Osteoblast (primary cell): Measurements from ENCODE around the gene EIF3B. TPM values are rescaled to one million over a fixed set of nuclear protein-coding genes. Genes with fewer than 3 reads are reported as not detected.
"Not testable (repeated sequence)": the region's sequence is repeated elsewhere in the genome, so short reads cannot be mapped to it uniquely, and the experiment has no call there.

Source experiments
- DNase-seq: peaks from one replicate; pipeline ENCODE4 v3.0.0; 2011; ENCODE audit warnings: low spot score, mixed read lengths; ENCODE audit not compliant: insufficient read length; ENCODE audit errors: missing footprints
- H2AFZ ChIP-seq: 2 replicates; pipeline ENCODE4 v1.6.0; 2011; ENCODE audit warnings: mild to moderate bottlenecking, low read length
- H3K27ac ChIP-seq: 2 replicates; pipeline ENCODE4 v1.5.1; 2011; ENCODE audit warnings: mild to moderate bottlenecking, low read depth, low read length, moderate library complexity
- H3K27me3 ChIP-seq: 2 replicates; pipeline ENCODE4 v1.6.0; 2012; ENCODE audit warnings: mild to moderate bottlenecking, control low read depth, inconsistent platforms, low read length, moderate library complexity; ENCODE audit not compliant: insufficient read depth
- H3K36me3 ChIP-seq: 2 replicates; pipeline ENCODE4 v1.5.1; 2011; ENCODE audit warnings: mild to moderate bottlenecking, low read length, control low read depth, moderate library complexity; ENCODE audit not compliant: insufficient read depth
- H3K4me1 ChIP-seq: 2 replicates; pipeline ENCODE4 v1.5.1; 2011; ENCODE audit warnings: mild to moderate bottlenecking, low read length, control low read depth, moderate library complexity; ENCODE audit not compliant: insufficient read depth
- H3K4me2 ChIP-seq: 2 replicates; pipeline ENCODE4 v1.6.0; 2011; ENCODE audit warnings: mild to moderate bottlenecking, low read length; ENCODE audit not compliant: insufficient read depth
- H3K4me3 ChIP-seq: fragments of 200-600 bp; sonication (generic); 3 replicates; pipeline ENCODE4 v1.5.1; 2012; ENCODE audit warnings: mild to moderate bottlenecking, low read length, inconsistent platforms; ENCODE audit not compliant: insufficient read depth
- H3K79me2 ChIP-seq: 2 replicates; pipeline ENCODE4 v1.6.0; 2012; ENCODE audit warnings: mild to moderate bottlenecking, low read length, control low read depth, inconsistent platforms; ENCODE audit not compliant: insufficient read depth
- H3K9me3 ChIP-seq: 2 replicates; pipeline ENCODE4 v1.5.1; 2011; ENCODE audit warnings: low read depth, low read length, control low read depth
- H4K20me1 ChIP-seq: 2 replicates; pipeline ENCODE4 v1.6.0; 2012; ENCODE audit warnings: mild to moderate bottlenecking, low read length, control low read depth; ENCODE audit not compliant: insufficient read depth
- total RNA-seq: library from RNA; depleted of rRNA; stranded (reverse); fragments of >200 nt; gene quantifications from 2 replicates; pipeline ENCODE4 v1.2.3, GENCODE V29; 2012
- TF ChIP-seq, protein P1 (sequence below): IDR thresholded peaks from 2 replicates; pipeline ENCODE4 v1.5.1; 2011; ENCODE audit warnings: mild to moderate bottlenecking, low read depth, low read length, moderate library complexity; ENCODE audit errors: extremely low read depth

The EIF3B gene
- total RNA-seq = 151 and 176 TPM in 2 replicates

DNA sequence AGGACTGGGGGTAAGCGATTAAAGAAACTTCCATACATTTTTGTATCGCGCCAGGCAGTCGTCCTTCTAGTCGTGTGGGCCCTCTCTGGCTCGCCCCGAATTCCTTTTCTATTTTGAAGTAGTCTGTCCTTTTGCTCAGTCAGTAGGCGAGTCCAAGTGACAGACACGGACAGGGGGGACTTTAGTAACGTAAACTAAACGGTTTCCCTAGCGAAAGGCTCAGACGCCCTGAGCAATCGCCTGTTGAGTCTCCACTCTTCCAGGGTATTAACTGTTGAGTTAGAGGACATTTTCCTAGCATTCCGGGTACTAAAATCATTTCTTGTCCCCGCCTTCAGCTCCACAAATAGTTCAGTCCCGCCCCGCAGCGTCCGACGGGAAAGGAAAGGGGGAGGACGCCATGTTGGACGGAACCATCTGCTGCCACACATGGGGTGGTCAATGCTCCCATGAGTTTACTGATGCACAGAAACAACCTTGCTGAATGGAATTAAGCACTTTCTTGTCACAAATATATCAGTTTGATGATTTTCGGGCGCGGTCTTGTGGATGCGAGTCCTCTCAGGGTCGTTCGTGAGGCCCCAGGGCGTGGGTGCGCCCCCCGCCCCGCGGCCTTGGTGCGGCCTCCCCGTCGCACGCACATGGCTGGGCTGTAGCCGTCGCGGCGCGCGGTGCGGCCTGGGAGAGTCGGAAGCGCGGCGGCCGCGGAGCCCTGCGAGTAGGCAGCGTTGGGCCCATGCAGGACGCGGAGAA is at the start of gene EIF3B:
Gene EIF3B, plus strand, starts transcription at position 642 of the 753 bp plus-strand sequence. Its CDS starts 95 bp downstream, at position 737.
- H3K4me3 ChIP-seq = peak within 1 kb of the TSS; percentile 96
- peaks cover 26% of the 10 kb centered on the region for H3K4me1 ChIP-seq
- H3K79me2 ChIP-seq = peaks cover 66% of the 10 kb centered on the region
- peaks cover 36% of the 10 kb centered on the region for H4K20me1 ChIP-seq
- H2AFZ ChIP-seq = peak within 1 kb of the TSS; percentile 97
- peak; percentile 99 for DNase-seq
- TF ChIP-seq, protein P1, sequence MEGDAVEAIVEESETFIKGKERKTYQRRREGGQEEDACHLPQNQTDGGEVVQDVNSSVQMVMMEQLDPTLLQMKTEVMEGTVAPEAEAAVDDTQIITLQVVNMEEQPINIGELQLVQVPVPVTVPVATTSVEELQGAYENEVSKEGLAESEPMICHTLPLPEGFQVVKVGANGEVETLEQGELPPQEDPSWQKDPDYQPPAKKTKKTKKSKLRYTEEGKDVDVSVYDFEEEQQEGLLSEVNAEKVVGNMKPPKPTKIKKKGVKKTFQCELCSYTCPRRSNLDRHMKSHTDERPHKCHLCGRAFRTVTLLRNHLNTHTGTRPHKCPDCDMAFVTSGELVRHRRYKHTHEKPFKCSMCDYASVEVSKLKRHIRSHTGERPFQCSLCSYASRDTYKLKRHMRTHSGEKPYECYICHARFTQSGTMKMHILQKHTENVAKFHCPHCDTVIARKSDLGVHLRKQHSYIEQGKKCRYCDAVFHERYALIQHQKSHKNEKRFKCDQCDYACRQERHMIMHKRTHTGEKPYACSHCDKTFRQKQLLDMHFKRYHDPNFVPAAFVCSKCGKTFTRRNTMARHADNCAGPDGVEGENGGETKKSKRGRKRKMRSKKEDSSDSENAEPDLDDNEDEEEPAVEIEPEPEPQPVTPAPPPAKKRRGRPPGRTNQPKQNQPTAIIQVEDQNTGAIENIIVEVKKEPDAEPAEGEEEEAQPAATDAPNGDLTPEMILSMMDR = no peak
- no peaks in the 10 kb centered on the region for H3K27me3 ChIP-seq
- H3K9me3 ChIP-seq = no peaks in the 10 kb centered on the region
- H3K4me2 ChIP-seq = peak within 1 kb of the TSS; percentile 99
- H3K36me3 ChIP-seq = peaks cover 26% of the 10 kb centered on the region
- H3K27ac ChIP-seq = peak within 1 kb of the TSS; percentile 100

DNA sequence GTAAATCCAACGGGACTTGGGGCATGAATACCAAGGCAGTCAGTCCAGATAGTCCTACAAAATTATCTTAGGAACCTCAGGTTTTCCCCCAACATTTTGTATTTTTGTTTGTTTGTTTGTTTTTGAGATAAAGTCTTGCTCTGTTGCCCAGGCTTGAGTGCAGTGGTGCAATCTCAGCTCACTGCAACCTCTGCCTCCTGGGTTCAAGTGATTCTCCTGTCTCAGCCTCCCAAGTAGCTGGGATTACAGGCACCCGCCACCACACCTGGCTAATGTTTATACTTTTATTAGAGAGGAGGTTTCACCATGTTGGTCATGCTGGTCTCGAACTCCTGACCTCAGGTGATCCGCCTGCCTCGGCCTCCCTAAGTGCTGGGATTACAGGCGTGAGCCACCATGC is 49.4 kb upstream of the EIF3B start:
- not testable (repeated sequence) for H3K27me3 ChIP-seq, H3K4me2 ChIP-seq, DNase-seq, H2AFZ ChIP-seq, H3K4me3 ChIP-seq, H3K9me3 ChIP-seq, H3K27ac ChIP-seq, H4K20me1 ChIP-seq, H3K36me3 ChIP-seq
- Histone ChIP-seq H3K79me2 (peaks cover 67% of the 10 kb centered on the region), H3K4me1 (peaks cover 20% of the 10 kb centered on the region)

DNA sequence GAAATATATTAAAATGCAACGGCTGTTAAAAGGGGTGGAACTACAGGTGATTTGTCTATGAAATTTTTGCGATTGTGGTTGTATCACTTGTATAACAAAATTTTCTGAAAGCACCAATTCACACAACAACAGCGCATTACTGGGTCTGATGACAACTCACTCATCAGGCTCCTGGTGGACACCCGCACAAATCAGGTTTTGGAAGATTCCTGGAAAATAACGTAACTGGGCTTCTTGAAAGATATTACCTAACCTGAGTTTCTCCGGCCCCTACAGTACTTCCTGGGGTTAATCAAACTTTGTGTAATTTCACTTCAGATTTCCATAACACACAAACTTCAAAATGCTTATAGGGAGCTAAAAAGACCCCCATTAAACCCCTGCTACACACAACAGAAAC is 47.9 kb upstream of the EIF3B start:
- H3K4me3 ChIP-seq = no peak overlapping the region
- H3K79me2 ChIP-seq = peaks cover 67% of the 10 kb centered on the region
- H3K36me3 ChIP-seq = no peaks in the 10 kb centered on the region
- H2AFZ ChIP-seq = no peak overlapping the region
- H3K4me1 ChIP-seq = peaks cover 14% of the 10 kb centered on the region
- H3K27me3 ChIP-seq = no peaks in the 10 kb centered on the region
- no peak for DNase-seq
- no peak overlapping the region for H3K4me2 ChIP-seq
- TF ChIP-seq, protein P1 = no peak
- H3K9me3 ChIP-seq = no peaks in the 10 kb centered on the region
- H3K27ac ChIP-seq = no peak overlapping the region
- peaks cover 4% of the 10 kb centered on the region for H4K20me1 ChIP-seq

DNA sequence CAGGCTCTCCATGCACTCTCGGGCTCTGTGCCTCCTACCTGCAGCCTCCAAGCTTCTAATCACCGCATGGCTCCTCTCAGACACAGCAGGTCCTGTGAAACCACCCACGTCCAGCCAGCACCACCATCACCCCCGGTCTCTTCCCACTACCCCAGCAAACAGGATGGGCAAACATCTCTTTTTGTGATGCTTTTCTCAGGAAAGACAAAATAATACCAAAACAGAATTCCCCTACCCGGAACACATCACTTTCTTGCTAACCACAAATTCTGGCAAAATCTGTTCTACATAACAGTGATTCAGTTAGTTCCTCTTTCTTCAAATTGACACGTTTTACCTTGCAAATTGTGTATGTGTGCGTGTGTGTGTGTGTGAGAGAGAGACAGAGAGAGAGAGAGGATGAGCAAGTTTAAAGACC is 46.9 kb upstream of the EIF3B start:
- no peaks in the 10 kb centered on the region for H3K27me3 ChIP-seq
- H3K4me3 ChIP-seq = no peak overlapping the region
- H4K20me1 ChIP-seq = peaks cover 4% of the 10 kb centered on the region
- H3K9me3 ChIP-seq = no peaks in the 10 kb centered on the region
- H3K79me2 ChIP-seq = peaks cover 75% of the 10 kb centered on the region
- no peak overlapping the region for H3K4me2 ChIP-seq
- H3K27ac ChIP-seq = no peak overlapping the region
- peaks cover 14% of the 10 kb centered on the region for H3K4me1 ChIP-seq
- H2AFZ ChIP-seq = no peak overlapping the region
- H3K36me3 ChIP-seq = no peaks in the 10 kb centered on the region
- DNase-seq = no peak
- TF ChIP-seq, protein P1 = no peak
